Inferior parietal cortex (tissue), 1 donor: ENCODE data around the gene UFSP2.

Source experiments
- DNase-seq: peaks from one replicate; pipeline ENCODE4 v3.0.0-alpha.2; 2016; ENCODE audit errors: extremely low spot score

UFSP2 gene, protein sequence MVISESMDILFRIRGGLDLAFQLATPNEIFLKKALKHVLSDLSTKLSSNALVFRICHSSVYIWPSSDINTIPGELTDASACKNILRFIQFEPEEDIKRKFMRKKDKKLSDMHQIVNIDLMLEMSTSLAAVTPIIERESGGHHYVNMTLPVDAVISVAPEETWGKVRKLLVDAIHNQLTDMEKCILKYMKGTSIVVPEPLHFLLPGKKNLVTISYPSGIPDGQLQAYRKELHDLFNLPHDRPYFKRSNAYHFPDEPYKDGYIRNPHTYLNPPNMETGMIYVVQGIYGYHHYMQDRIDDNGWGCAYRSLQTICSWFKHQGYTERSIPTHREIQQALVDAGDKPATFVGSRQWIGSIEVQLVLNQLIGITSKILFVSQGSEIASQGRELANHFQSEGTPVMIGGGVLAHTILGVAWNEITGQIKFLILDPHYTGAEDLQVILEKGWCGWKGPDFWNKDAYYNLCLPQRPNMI

DNA sequence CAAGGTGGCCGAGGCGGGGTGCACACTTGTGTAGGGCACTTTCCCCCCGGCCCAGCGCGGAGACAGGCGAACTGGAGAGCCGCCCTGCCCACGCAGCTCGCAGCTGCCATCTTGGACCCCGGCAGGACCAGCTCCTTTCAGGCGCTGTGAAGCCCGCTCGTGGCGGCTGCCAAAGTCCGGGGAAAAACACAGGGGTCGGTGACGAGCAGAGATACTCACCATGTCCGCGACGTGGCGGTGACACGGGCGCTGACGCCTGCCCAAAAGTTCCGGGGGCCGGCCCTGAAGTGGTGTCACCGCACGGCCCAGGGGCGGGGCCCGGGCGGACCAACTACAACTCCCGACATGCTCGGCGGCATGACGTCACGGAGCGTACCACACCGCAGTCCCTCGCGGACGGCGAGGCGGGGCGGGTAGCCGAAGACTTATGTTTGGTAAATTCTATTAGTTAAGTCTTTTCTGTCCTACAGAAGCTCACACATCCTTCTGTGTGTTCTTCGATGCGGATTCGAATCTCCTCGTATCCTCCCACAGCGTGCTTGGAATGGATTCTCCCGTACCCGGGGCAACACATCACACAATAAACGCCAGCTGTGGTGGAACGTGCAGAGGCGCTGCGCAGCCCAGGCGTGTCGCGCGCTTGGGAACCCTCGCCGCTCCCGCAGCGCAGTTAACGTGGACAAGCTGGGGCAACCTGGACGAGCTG lies at the start of gene UFSP2:
Gene UFSP2 (minus strand): TSS at position 318 of the 706 bp plus-strand sequence. CDS start 96 bp downstream, at position 222.
- DNase-seq = peak; percentile 93

GRCh38 chr4:185473247-185473646 lies 47.5 kb upstream of the UFSP2 start:
- no peak for DNase-seq

GRCh38 chr4:185472103-185472542 lies 46.4 kb upstream of the UFSP2 start:
- DNase-seq = no peak

GRCh38 chr4:185471235-185472102 lies 45.7 kb upstream of the UFSP2 start, which contains the start of gene CCDC110:
Gene CCDC110, minus strand, starts transcription at chr4:185471733. Its CDS starts 50 bp downstream, at chr4:185471683.
- DNase-seq = peak; percentile 69

GRCh38 chr4:185470501-185471195 lies 44.9 kb upstream of the UFSP2 start:
- DNase-seq = peak; percentile 58

GRCh38 chr4:185469580-185470154 lies 43.9 kb upstream of the UFSP2 start:
- no peak for DNase-seq

- DNase-seq = no peak
Measured at GRCh38 chr4:185468999-185469398, 43.2 kb upstream of the UFSP2 start.

GRCh38 chr4:185467991-185468390 lies 42.2 kb upstream of the UFSP2 start:
- no peak for DNase-seq

- DNase-seq = peak; percentile 26
Measured at GRCh38 chr4:185467101-185467500, 41.3 kb upstream of the UFSP2 start.

DNA sequence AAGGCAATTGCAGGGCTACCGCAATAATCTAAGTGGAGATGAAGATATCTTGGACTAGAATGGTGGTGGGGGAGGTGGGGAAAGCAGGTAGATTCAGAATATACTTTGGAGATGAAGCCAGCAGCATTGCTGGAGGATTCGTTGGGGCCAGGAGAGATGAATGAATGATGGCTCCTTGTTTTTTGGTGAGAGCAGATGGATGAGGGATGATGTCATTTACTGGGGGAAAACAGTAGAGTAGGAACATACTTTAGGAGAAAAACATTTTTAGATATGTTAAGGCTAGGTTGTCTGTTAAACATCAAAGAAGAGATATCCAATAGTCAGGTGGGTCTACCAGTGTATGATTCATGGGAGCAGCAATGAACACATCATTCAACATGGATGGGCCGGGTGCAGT lies 39.9 kb upstream of the UFSP2 start:
- no peak for DNase-seq

- DNase-seq = no peak
Measured at GRCh38 chr4:185464887-185465286, 39.1 kb upstream of the UFSP2 start.

DNA sequence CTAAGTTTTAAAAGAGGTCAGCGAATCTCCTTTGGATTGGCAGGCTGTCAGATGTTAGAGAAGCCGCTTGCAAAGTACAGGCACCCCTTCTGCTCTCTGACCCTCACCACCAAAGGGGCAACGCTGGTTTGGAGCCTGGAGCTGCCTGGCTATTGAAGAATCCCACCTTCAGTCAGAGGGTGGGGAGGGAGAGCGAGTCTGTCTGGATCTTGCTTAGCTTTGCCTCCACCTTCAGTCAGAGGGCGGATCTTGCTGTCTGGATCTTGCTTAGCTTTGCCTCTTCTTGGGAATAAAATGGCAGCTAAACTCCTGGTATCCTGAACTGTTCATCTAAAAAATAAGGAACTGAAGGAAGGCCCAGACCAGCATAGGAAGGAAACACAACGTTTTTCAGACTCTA lies 38.4 kb upstream of the UFSP2 start:
- no peak for DNase-seq

- no peak for DNase-seq
Measured at GRCh38 chr4:185463541-185463940, 37.8 kb upstream of the UFSP2 start.

DNA sequence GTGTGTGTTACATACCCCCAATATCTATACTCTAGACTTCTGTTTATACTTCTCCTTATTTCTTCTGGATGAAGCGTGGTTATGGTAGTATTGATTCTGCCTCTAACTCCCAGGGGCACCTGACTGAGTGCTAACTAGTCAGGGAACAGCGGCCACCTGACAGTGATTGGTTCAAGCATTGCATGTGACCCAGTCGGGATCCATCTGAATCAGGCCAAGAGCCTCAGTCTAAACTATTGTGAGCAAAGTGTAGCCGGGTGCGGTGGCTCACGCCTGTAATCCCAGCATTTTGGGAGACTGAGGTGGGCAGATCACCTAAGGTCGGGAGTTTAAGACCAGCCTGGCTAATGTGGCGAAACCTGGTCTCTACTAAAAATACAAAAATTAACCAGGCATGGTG lies 35.8 kb upstream of the UFSP2 start:
- DNase-seq = no peak

GRCh38 chr4:185457136-185457535 lies 31.4 kb upstream of the UFSP2 start:
- no peak for DNase-seq

DNA sequence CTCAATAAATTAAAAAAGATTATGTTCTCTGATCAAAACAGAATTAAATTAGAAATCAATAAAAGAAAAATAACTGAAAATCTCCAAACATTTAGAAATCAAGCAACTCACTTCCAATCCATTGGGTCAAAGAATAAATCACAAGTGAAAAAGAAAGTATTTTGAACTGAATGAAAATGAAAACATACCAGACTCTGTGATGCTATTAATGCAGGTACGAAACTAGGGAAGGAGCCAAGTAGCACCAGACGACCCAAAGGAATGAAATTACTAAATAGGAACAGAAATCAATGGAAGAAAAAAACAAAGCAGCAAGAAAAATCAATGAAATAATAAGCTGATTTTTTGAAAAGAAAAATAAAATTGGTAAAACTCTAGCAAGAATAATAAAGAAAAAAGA lies 30.4 kb upstream of the UFSP2 start:
- no peak for DNase-seq

- no peak for DNase-seq
Measured at GRCh38 chr4:185445209-185445608, 19.4 kb upstream of the UFSP2 start.

- DNase-seq = no peak
Measured at GRCh38 chr4:185441479-185441878, 15.7 kb upstream of the UFSP2 start.

DNA sequence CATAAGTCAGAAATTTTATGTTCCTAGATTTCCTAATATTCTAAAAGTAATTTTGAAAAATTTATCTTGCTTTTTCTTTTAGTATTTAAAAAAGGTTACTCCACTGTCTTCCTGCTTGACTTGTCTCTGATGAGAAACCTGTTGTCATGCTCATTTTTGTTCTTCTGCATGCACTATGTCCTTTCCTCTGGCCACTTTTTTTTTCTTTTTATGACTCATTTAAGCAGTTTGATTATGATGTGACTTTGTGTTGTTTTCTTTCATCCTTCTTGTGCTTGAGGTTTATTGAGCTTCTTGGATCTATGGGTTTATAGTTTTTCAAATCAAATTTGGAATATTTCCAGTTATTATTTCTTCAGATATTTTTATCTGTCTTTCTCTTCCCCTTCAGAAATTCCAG lies 12.0 kb upstream of the UFSP2 start:
- DNase-seq = no peak

- DNase-seq = no peak
Measured at GRCh38 chr4:185435466-185435865, 9.7 kb upstream of the UFSP2 start.

GRCh38 chr4:185429660-185430059 lies 3.9 kb upstream of the UFSP2 start:
- DNase-seq = no peak
